Activated CD4-positive, alpha-beta T cell treated with anti-CD3 and anti-CD28 coated beads, Interleukin-2, amount 10 ng/mL, durations not matched to agents 7 days and 5 days (primary cell): Measurements from ENCODE around the gene JUND. TPM values are rescaled to one million over a fixed set of nuclear protein-coding genes. Genes with fewer than 3 reads are reported as not detected.

Source experiments
- CTCF ChIA-PET: fragments of 350-600 bp; sonication (Branson Sonifier 250); formaldehyde crosslinking; loops from one replicate; lab custom pipeline; 2021; ENCODE audit warnings: antibody characterized with exemption; lab: Charles Lee
- POLR2A ChIA-PET: fragments of 350-600 bp; sonication (Branson Sonifier 250); formaldehyde crosslinking; loops from one replicate; lab custom pipeline; 2021; ENCODE audit warnings: antibody characterized with exemption; lab: Charles Lee
- DNase-seq: peaks from one replicate; pipeline ENCODE4 v3.0.0-alpha.2; 2020
- H3K27ac Mint-ChIP-seq: one replicate; pipeline ENCODE4 v1.8.0; 2021; ENCODE audit warnings: mild to moderate bottlenecking, moderate library complexity, mixed read lengths
- H3K27me3 Mint-ChIP-seq: one replicate; pipeline ENCODE4 v1.8.0; 2021; ENCODE audit warnings: mixed read lengths
- H3K36me3 Mint-ChIP-seq: one replicate; pipeline ENCODE4 v1.8.0; 2021; ENCODE audit warnings: low read depth, mixed read lengths
- H3K4me1 Mint-ChIP-seq: one replicate; pipeline ENCODE4 v1.8.0; 2021; ENCODE audit warnings: mixed read lengths
- H3K4me3 Mint-ChIP-seq: one replicate; pipeline ENCODE4 v1.8.0; 2021; ENCODE audit warnings: mild to moderate bottlenecking, moderate library complexity, mixed read lengths
- H3K9me3 Mint-ChIP-seq: one replicate; pipeline ENCODE4 v1.8.0; 2021; ENCODE audit warnings: mixed read lengths
- microRNA-seq: library from miRNA; unstranded; fragments of <30 nt; microRNA quantifications from one replicate; pipeline ENCODE4 v1.2.0, GENCODE V29; 2021; ENCODE audit warnings: borderline microRNAs expressed, borderline replicate concordance
- total RNA-seq, 2 experiments: library from RNA; stranded (reverse); gene quantifications; one replicate each; pipeline ENCODE4 v1.2.3, GENCODE V29; 2021

JUND gene
- total RNA-seq, 2 experiments from 2014 or later: 343 to 347 TPM

DNA sequence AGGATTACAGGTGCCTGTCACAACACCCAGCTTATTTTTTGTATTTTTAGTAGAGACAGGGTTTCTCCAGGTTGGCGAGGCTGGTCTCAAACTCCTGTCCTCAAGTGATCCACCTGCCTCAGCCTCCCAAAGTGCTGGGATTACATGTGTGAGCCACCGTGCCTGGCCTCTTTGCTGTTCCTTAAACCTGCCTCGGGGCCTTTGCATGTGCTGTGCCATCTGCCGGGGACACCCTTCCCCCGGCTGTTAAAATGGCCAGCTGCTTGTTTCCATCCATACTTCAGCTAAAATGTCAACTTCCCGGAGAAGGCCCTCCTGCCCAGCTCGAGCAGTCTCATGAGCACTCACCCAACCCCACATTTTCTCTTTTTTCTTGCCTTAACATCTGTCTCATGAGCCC, 36.1 kb downstream of the JUND start:
- no peaks in the 10 kb centered on the region for H3K9me3 Mint-ChIP-seq
- H3K36me3 Mint-ChIP-seq: no peaks in the 10 kb centered on the region
- H3K4me3 Mint-ChIP-seq: no peak overlapping the region
- ChIA-PET CTCF (interaction anchor here (0.6 to 1.5 kb wide), 6 partner anchors 16 to 542 kb away, joined by 3 read pairs; no protein-coding TSS in a partner anchor), POLR2A (no interaction called here)
- no peaks in the 10 kb centered on the region for H3K4me1 Mint-ChIP-seq
- no peak for DNase-seq
- no peak overlapping the region for H3K27ac Mint-ChIP-seq
- no peaks in the 10 kb centered on the region for H3K27me3 Mint-ChIP-seq

DNA sequence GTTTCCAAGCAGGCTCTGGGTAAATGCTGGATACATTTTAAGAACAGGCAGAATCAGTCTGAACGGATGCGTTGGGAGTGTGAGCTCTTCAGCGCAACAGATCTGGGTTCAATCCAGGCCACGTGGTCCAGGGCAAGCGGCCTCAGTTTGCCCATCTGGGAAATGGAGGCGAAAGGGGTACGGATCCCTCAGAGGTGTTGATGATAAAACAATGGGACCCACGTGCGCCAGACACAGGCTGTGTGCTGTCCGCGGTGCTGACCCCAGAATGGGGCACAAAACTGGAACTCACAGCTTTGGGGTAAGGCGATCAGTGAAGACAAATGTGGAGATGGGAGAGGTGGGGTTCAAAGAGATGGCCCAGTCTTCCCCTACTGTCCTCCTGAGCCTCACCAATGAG, 42.1 kb downstream of the JUND start:
- POLR2A ChIA-PET: no interaction called here
- peaks cover 4% of the 10 kb centered on the region for H3K27me3 Mint-ChIP-seq
- no peaks in the 10 kb centered on the region for H3K4me1 Mint-ChIP-seq
- H3K36me3 Mint-ChIP-seq: no peaks in the 10 kb centered on the region
- no peak overlapping the region for H3K4me3 Mint-ChIP-seq
- H3K27ac Mint-ChIP-seq: no peak overlapping the region
- DNase-seq: peak; percentile 29
- no peaks in the 10 kb centered on the region for H3K9me3 Mint-ChIP-seq
- CTCF ChIA-PET: no interaction called here

DNA sequence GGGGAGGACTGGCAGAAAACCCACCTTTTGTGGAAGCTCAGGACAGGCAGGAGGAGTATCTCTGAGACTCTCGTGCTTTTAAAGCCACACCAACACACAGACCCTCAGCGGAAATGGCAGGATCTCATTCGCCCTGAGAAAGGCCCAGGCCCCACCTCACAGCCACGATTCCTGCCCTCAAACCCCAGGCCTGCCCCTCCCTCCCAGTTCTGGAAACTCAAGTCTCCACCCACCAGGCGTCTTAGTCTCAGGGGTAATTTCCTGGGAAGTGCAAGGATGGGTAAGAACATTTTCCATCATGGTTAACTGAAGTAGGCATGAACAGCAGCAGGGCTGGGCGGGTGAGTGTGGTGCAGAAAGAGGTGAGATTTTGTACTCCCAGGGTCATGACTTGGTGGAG, 47.2 kb downstream of the JUND start:
- ChIA-PET CTCF (interaction anchor here (1.3 to 1.9 kb wide), 3 partner anchors 10 to 45 kb away, joined by 3 to 18 read pairs (median 6); no protein-coding TSS in a partner anchor), POLR2A (no interaction called here)
- Mint-ChIP-seq H3K4me3 (no peak overlapping the region), H3K27ac (no peak overlapping the region), H3K9me3 (peaks cover 4% of the 10 kb centered on the region), H3K27me3 (peaks cover 28% of the 10 kb centered on the region), H3K36me3 (no peaks in the 10 kb centered on the region), H3K4me1 (peaks cover 4% of the 10 kb centered on the region)
- no peak for DNase-seq

DNA sequence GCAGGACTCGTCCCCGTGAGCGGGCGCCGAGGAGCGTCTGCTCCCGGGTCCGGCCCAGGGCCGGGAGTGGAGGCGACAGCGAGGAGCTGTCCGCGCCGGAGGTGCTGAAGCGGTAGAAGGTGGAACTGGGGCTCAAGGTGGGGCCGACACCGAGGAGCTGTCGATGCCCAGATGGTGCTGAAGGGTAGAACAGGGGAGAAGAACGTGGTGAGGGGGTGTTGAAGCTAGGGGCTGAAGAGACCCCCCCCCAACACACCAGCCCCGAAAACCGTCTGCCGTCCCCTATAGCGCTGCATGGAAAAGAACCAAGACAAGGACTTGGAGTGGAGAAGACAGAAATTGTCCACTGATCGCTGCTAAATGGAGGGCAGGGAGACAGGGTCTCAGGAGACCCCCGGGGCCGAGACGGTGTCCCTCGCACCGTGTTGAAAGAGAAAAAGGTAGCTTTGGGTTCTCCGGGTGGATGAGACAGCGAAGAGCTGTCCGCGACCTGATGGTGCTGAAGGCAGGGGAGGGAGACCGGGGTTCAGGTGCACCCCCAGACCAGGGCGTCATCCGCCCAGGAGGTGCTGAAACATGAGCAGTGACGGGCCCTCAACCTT, 48.1 kb downstream of the JUND start:
- Mint-ChIP-seq H3K9me3 (peaks cover 4% of the 10 kb centered on the region), H3K4me1 (peaks cover 4% of the 10 kb centered on the region), H3K27me3 (peaks cover 28% of the 10 kb centered on the region), H3K27ac (no peak overlapping the region), H3K36me3 (no peaks in the 10 kb centered on the region), H3K4me3 (no peak overlapping the region)
- POLR2A ChIA-PET: no interaction called here
- CTCF ChIA-PET: interaction anchor here (1.2 to 1.9 kb wide), 4 partner anchors 9 to 156 kb away, joined by 3 to 18 read pairs (median 5); no protein-coding TSS in a partner anchor
- peak; percentile 69 for DNase-seq

DNA sequence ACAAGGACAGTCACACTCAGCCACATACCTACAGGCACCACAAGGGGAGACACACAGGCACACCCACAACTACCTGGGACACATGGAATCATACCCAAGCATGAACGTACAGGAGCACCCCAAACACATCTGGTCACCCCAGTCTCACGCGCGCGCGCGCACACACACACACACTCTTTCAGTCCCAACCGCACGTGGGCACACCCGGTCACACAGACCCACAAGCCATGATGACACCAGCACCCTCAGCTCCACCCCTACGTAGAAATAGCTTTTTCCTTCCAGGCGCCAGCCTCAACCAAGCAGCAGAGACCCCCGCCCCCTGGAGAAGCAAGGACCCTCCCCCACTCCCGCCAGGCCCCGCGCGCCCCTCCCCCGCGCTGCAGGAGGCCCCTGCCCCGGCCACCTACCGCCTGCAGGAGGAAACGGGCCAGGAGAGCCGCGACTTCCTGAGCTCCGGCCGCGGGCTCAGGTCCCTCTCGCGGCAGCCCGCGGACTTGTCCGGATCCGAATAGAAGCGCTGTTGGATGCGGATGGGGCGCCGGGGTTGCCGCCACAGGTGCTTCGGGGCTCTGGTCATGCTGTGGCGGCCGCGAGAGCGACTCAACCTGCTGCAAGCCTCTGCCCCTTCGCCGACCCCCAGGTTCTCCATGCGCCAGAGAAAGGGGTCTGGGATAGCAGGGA, 48.7 kb downstream of the JUND start:
- DNase-seq: no peak
- H3K27me3 Mint-ChIP-seq: peaks cover 31% of the 10 kb centered on the region
- POLR2A ChIA-PET: no interaction called here
- H3K9me3 Mint-ChIP-seq: peaks cover 4% of the 10 kb centered on the region
- H3K27ac Mint-ChIP-seq: no peak overlapping the region
- no peaks in the 10 kb centered on the region for H3K36me3 Mint-ChIP-seq
- H3K4me3 Mint-ChIP-seq: no peak overlapping the region
- CTCF ChIA-PET: interaction anchor here (1.2 to 1.9 kb wide), 4 partner anchors 8 to 157 kb away, joined by 3 to 18 read pairs (median 5); no protein-coding TSS in a partner anchor
- peaks cover 4% of the 10 kb centered on the region for H3K4me1 Mint-ChIP-seq

DNA sequence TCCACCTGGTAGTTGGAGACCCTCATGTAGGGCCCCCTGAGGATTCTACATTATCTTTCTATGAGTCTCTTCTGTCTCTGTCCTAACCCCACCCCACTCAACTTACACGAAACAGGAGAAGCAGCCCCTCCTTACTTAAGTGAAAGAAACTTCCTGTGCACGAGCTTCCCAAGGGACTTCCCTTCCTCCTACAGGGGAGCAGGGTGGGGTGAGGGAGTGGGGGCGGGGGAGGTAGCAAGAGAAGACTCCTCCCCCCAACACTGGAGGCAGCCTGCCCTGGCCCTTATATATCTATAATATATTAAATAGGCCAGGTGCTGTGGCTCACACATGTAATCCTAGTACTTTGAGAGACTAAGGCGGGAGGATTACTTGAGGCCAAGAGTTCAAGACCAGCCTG, 49.6 kb downstream of the JUND start:
- Mint-ChIP-seq H3K4me3 (no peak overlapping the region), H3K9me3 (peaks cover 4% of the 10 kb centered on the region), H3K4me1 (peaks cover 4% of the 10 kb centered on the region), H3K36me3 (no peaks in the 10 kb centered on the region), H3K27ac (no peak overlapping the region), H3K27me3 (peaks cover 38% of the 10 kb centered on the region)
- ChIA-PET CTCF (interaction anchor here (0.6 to 0.7 kb wide), 2 partner anchors 25 to 93 kb away, joined by 3 to 4 read pairs; no protein-coding TSS in a partner anchor), POLR2A (interaction anchor here (0.6 kb wide), 1 partner anchor 27 kb away, joined by 3 read pairs; no protein-coding TSS in a partner anchor)
- DNase-seq: no peak

DNA sequence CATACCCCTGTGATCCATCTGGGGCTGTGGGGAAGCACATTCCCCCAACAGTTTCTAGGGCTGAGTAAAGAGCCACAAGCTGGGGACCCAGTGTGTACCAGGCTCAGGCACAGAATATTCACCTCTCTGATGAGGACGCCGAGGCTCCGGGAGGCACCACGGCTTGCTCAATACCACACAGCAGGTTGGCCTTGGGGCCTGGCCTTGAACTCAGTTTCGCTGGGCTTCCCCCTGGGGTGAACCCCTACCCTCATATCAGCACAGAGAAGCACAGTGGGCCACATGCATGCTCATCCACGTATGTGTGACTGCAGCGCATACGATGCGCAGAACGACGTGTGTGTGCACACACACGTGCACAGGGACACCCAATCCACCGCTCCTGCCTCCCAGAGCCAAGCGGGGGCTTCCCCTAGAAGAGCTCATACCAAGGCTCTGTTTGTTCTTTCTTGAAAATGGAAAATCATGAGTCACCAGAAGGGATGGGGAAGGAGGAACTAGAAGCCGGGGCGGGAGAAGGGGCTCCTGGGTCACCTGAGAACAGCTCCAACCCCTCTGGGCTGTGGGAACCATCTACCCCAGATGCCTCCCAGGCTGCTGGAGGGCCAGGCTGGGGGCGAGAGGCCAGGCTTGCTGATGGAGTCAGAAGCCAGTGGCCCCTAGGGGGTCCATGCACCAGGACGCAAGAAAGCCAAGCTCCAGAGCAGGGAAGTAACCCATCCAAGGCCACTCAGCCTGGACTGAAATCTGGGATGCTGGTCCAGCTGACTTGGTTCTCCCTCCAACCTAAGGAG, 50.3 kb downstream of the JUND start:
- DNase-seq: no peak
- CTCF ChIA-PET: interaction anchor here (0.8 kb wide), 1 partner anchor 96 kb away, joined by 3 read pairs; no protein-coding TSS in a partner anchor
- Mint-ChIP-seq H3K27me3 (peaks cover 39% of the 10 kb centered on the region), H3K9me3 (peaks cover 4% of the 10 kb centered on the region), H3K4me3 (no peak overlapping the region), H3K36me3 (no peaks in the 10 kb centered on the region), H3K4me1 (peaks cover 4% of the 10 kb centered on the region), H3K27ac (no peak overlapping the region)
- POLR2A ChIA-PET: interaction anchor here (0.6 kb wide), 1 partner anchor 26 kb away, joined by 3 read pairs; no protein-coding TSS in a partner anchor

DNA sequence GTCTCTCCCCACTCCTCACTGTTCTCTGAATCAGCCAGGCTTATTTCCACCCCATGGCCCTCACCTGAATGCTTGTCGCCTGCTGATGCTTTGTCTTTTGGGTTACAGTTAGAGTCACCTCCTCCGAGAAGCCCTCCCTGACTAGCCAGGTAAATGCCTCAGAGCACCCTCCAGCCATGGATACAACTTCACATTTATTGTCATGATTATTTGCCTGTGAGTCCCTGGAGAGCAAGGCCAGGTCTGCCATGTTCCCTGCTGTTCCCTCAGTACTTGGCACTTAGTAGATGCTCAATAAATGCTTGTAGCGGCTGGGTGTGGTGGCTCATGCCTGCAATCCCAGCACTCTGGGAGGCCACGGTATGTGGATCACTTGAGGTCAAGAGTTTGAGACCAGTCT, 51.5 kb downstream of the JUND start:
- H3K27ac Mint-ChIP-seq: no peak overlapping the region
- no peak for DNase-seq
- ChIA-PET CTCF (no interaction called here), POLR2A (no interaction called here)
- peaks cover 12% of the 10 kb centered on the region for H3K4me1 Mint-ChIP-seq
- H3K9me3 Mint-ChIP-seq: peaks cover 4% of the 10 kb centered on the region
- H3K4me3 Mint-ChIP-seq: no peak overlapping the region
- peaks cover 48% of the 10 kb centered on the region for H3K27me3 Mint-ChIP-seq
- no peaks in the 10 kb centered on the region for H3K36me3 Mint-ChIP-seq

Small RNA genes within 50 kb of the gene (microRNA-seq; reads per million reads assigned to microRNA genes)
- gene MIR3188: 2.7 reads per million, percentile 13 among the genes with 10 or more reads in this experiment

Other genes with a start within 250 kb of the JUND start
- 10 to 100 TPM; 81.8 to 86.8 TPM for gene IL12RB1, start 194.7 kb downstream of the JUND start, total RNA-seq
- gene MAST3, start 183.8 kb downstream of the JUND start, total RNA-seq: 10 to 100 TPM; 31.0 to 35.8 TPM
- gene PIK3R2, start 128.5 kb downstream of the JUND start, total RNA-seq: 10 to 100 TPM; 12.6 to 13.1 TPM
- gene IFI30, start 107.8 kb downstream of the JUND start, total RNA-seq: 10 to 100 TPM; 54.1 to 58.9 TPM
- gene MPV17L2, start 88.4 kb downstream of the JUND start, total RNA-seq: 1 to 10 TPM; 6.1 to 6.5 TPM
- 1 to 10 TPM; 4.0 to 5.2 TPM for gene RAB3A, start 77.6 kb downstream of the JUND start, total RNA-seq
- under 1 TPM in 1 of 2 experiments, not detected in 1; 0.15 TPM for gene PDE4C, start 55.2 kb downstream of the JUND start, total RNA-seq
- 1 to 10 TPM; 6.3 to 7.2 TPM for gene IQCN, start 7.2 kb downstream of the JUND start, total RNA-seq
- 100 to 1,000 TPM; 156 to 181 TPM for gene LSM4, start 41.5 kb upstream of the JUND start, total RNA-seq
- gene PGPEP1, start 59.0 kb upstream of the JUND start, total RNA-seq: 10 to 100 TPM; 24.1 to 24.8 TPM
- gene GDF15, start 104.5 kb upstream of the JUND start, total RNA-seq: not detected
- gene LRRC25, start 116.0 kb upstream of the JUND start, total RNA-seq: not detected
- gene SSBP4, start 137.8 kb upstream of the JUND start, total RNA-seq: 100 to 1,000 TPM; 112 to 123 TPM
- gene ISYNA1, start 156.5 kb upstream of the JUND start, total RNA-seq: 10 to 100 TPM; 10.7 to 12.1 TPM
- gene ELL, start 240.4 kb upstream of the JUND start, total RNA-seq: 10 to 100 TPM; 20.3 to 20.9 TPM